Ishikawa (cell line): Measurements from ENCODE around the gene CYS1.

Source experiments
- MAX ChIP-seq: IDR thresholded peaks from 2 replicates; pipeline ENCODE4 v1.6.1; 2012
- NFIC ChIP-seq: IDR thresholded peaks from 2 replicates; pipeline ENCODE4 v1.6.1; 2012
- TEAD4 ChIP-seq: IDR thresholded peaks from 2 replicates; pipeline ENCODE4 v1.6.1; 2012

GRCh38 chr2:10007921-10008808, 72.0 kb downstream of the CYS1 start:
- TF ChIP-seq TEAD4 (no peak), MAX (no peak), NFIC (no peak)
